K562 (cell line): ENCODE results near the gene SLC39A5. TPM values are rescaled to one million over a fixed set of nuclear protein-coding genes. Genes with fewer than 3 reads are reported as not detected.
A peak's percentile ranks its signal among the peaks of the same experiment; 100 is the strongest.

ENCODE experiments used
- KLF13 ChIP-seq: fragments of 450-650 bp; IDR thresholded peaks from 2 replicates; pipeline ENCODE4 v1.6.1; 2016; ENCODE audit warnings: missing genetic modification characterization, low read depth, mild to moderate bottlenecking, missing compliant biosample characterization, moderate library complexity, borderline replicate concordance
- PATZ1 ChIP-seq: fragments of 250-450 bp; sonication (Bioruptor Pico); IDR thresholded peaks from 2 replicates; pipeline ENCODE4 v1.5.0; 2020; ENCODE audit warnings: mild to moderate bottlenecking, borderline replicate concordance
- POLR2G ChIP-seq: fragments of 200-400 bp; formaldehyde crosslinking; IDR thresholded peaks from 2 replicates; pipeline ENCODE4 v1.6.1; 2017; ENCODE audit warnings: low read depth, mild to moderate bottlenecking, antibody characterized with exemption, low read length, moderate library complexity
- ZNF280B ChIP-seq: fragments of 250-450 bp; sonication (Bioruptor Pico); IDR thresholded peaks from 2 replicates; pipeline ENCODE4 v1.5.1; 2021; ENCODE audit warnings: mild to moderate bottlenecking
- ZNF407 ChIP-seq: fragments of 450-650 bp; IDR thresholded peaks from 2 replicates; pipeline ENCODE4 v1.6.1; 2016; ENCODE audit warnings: low read depth
- polyA plus RNA-seq, 8 experiments: library from polyadenylated mRNA; depleted of rRNA in 4 of 8; stranded (reverse) in 5 of 8; unstranded in 3 of 8; fragments of >200 nt; fragmentation: Nextera tagmentation in 2 of 8; fragmentation: Illumina TruSeq in 1 of 8; extraction: Ambion mirVana in 2 of 8; extraction: Trizol in 1 of 8; gene quantifications; 2 replicates each; pipeline versions ENCODE4 v1.2.1 to v1.2.3, GENCODE V29; 2011 to 2014; ENCODE audit warnings: inconsistent platforms in 1 of 8, missing spikeins in 1 of 8
- total RNA-seq, 7 experiments: library from RNA; depleted of rRNA in 6 of 7; stranded (reverse); fragments of >200 nt in 6 of 7; fragmentation: Illumina TruSeq in 2 of 7; extraction: Trizol in 2 of 7; gene quantifications; 2 replicates each; pipeline versions ENCODE4 v1.2.1 to v1.2.3, GENCODE V29; 2011 to 2021; ENCODE audit warnings: low replicate concordance in 1 of 7

Gene SLC39A5
- total and polyA plus RNA-seq, 9 of the 15 experiments (the other 6 are each of a cell fraction or from before 2014, with no cell fraction given): 0.08 to 0.10 TPM; not detected in 7

DNA sequence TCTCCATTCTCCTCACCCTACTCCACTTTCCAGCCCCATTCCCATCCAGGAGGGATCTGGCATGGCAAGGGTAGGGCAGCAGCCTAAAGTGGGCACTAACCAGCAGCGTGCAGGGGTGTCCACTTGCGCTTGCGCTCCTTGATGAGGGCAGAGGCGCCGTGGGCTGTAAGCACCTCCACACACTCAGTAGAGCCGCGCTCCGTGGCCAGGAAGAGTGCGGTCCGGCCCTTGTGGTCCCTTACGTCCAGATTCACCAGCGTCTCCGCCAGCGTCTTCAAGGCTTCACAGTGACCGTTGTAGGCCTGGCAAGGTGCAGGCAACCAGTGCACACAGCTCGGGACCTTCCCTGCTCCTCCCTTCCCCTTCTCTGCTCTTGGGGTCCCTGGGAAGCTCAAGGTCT, 18.1 kb downstream of the SLC39A5 start (continued):
- TF ChIP-seq ZNF407: no peak
- 0 out of 2 replicates have a peak, but pooled peaks have one; percentile 22 for TF ChIP-seq POLR2G
- no peak for TF ChIP-seq KLF13 (tag)
- TF ChIP-seq ZNF280B: no peak
- no peak for TF ChIP-seq PATZ1
